HepG2 (cell line): ENCODE data around the gene SERPINB1. TPM values are rescaled to one million over a fixed set of nuclear protein-coding genes. Genes with fewer than 3 reads are reported as not detected.

ENCODE experiments used
- ATF1 ChIP-seq: IDR thresholded peaks from 2 replicates; pipeline ENCODE4 v1.6.1; 2016; ENCODE audit warnings: mild to moderate bottlenecking, control low read depth
- BRD4 ChIP-seq: sonication (generic); formaldehyde crosslinking; IDR thresholded peaks from 2 replicates; pipeline ENCODE4 v1.4.0; 2020; ENCODE audit warnings: missing genetic modification reagents
- CBFB ChIP-seq: sonication (generic); formaldehyde crosslinking; IDR thresholded peaks from 2 replicates; pipeline ENCODE4 v1.4.0; 2020; ENCODE audit warnings: missing genetic modification reagents
- ETS1 ChIP-seq: sonication (generic); formaldehyde crosslinking; IDR thresholded peaks from 2 replicates; pipeline ENCODE4 v1.4.0; 2020; ENCODE audit warnings: missing genetic modification reagents
- GLI4 ChIP-seq: sonication (generic); formaldehyde crosslinking; IDR thresholded peaks from 2 replicates; pipeline ENCODE4 v1.5.1; 2020; ENCODE audit warnings: missing genetic modification reagents, mild to moderate bottlenecking, moderate library complexity, borderline replicate concordance
- GPN1 ChIP-seq: sonication (generic); formaldehyde crosslinking; IDR thresholded peaks from 2 replicates; pipeline ENCODE4 v1.5.1; 2020; ENCODE audit warnings: missing genetic modification reagents, borderline replicate concordance
- HDAC6 ChIP-seq: fragments of 200-600 bp; sonication (generic); IDR thresholded peaks from 2 replicates; pipeline ENCODE4 v1.7.0; 2017; ENCODE audit warnings: mild to moderate bottlenecking, antibody characterized with exemption, low read length, low read depth
- HOXD1 ChIP-seq: sonication (generic); formaldehyde crosslinking; IDR thresholded peaks from 2 replicates; pipeline ENCODE4 v1.5.0; 2020; ENCODE audit warnings: missing genetic modification reagents
- MTA3 ChIP-seq: sonication (generic); formaldehyde crosslinking; IDR thresholded peaks from 2 replicates; pipeline ENCODE4 v1.4.0; 2020; ENCODE audit warnings: missing genetic modification reagents
- NAIF1 ChIP-seq: sonication (generic); formaldehyde crosslinking; IDR thresholded peaks from 2 replicates; pipeline ENCODE4 v1.5.0; 2020; ENCODE audit warnings: mild to moderate bottlenecking, missing genetic modification reagents, borderline replicate concordance
- NCOA2 ChIP-seq: sonication (generic); formaldehyde crosslinking; IDR thresholded peaks from 2 replicates; pipeline ENCODE4 v1.8.0; 2022; ENCODE audit warnings: inconsistent platforms
- NFE2 ChIP-seq: sonication (generic); formaldehyde crosslinking; IDR thresholded peaks from 2 replicates; pipeline ENCODE4 v1.4.0; 2020; ENCODE audit warnings: missing genetic modification reagents
- NFIB ChIP-seq: sonication (generic); formaldehyde crosslinking; IDR thresholded peaks from 2 replicates; pipeline ENCODE4 v1.9.0; 2021; ENCODE audit warnings: missing genetic modification reagents, mild to moderate bottlenecking, borderline replicate concordance
- NFRKB ChIP-seq: fragments of 450-650 bp; IDR thresholded peaks from 2 replicates; pipeline ENCODE4 v1.6.1; 2017
- REL ChIP-seq: sonication (generic); formaldehyde crosslinking; conservative IDR thresholded peaks from 2 replicates; pipeline ENCODE4 v1.8.0; 2022; ENCODE audit warnings: mild to moderate bottlenecking, missing genetic modification reagents, moderate library complexity
- RXRA ChIP-seq: sonication (generic); formaldehyde crosslinking; IDR thresholded peaks from 2 replicates; pipeline ENCODE4 v1.5.1; 2020; ENCODE audit warnings: missing genetic modification reagents
- SAFB2 ChIP-seq: sonication (generic); formaldehyde crosslinking; IDR thresholded peaks from 2 replicates; pipeline ENCODE4 v1.5.1; 2020; ENCODE audit warnings: missing genetic modification reagents, low read depth, mild to moderate bottlenecking, borderline replicate concordance
- SRY ChIP-seq: sonication (generic); formaldehyde crosslinking; IDR thresholded peaks from 2 replicates; pipeline ENCODE4 v1.8.0; 2022; ENCODE audit warnings: mild to moderate bottlenecking, missing genetic modification reagents
- TCF12 ChIP-seq, 2 experiments: fragments of 450-650 bp in 1 of 2; sonication (generic) in 1 of 2; formaldehyde crosslinking in 1 of 2; IDR thresholded peaks; 2 replicates each; pipeline versions ENCODE4 v1.6.1 to v1.8.0; 2017 to 2022; ENCODE audit warnings: antibody characterized with exemption in 1 of 2, mild to moderate bottlenecking in 1 of 2, missing genetic modification reagents in 1 of 2, moderate library complexity in 1 of 2
- ZFP36 ChIP-seq: fragments of 150-350 bp; IDR thresholded peaks from 2 replicates; pipeline ENCODE4 v1.6.1; 2018; ENCODE audit warnings: borderline replicate concordance, low read length, low read depth; ENCODE audit not compliant: partially characterized antibody
- ZNF350 ChIP-seq: sonication (generic); formaldehyde crosslinking; IDR thresholded peaks from 2 replicates; pipeline ENCODE4 v1.4.0; 2020; ENCODE audit warnings: mild to moderate bottlenecking, low read depth, missing genetic modification reagents, borderline replicate concordance
- ZNF687 ChIP-seq: sonication (generic); formaldehyde crosslinking; IDR thresholded peaks from 2 replicates; pipeline ENCODE4 v1.5.1; 2020; ENCODE audit warnings: mild to moderate bottlenecking, missing genetic modification reagents, moderate library complexity
- ZNF709 ChIP-seq: sonication (generic); formaldehyde crosslinking; IDR thresholded peaks from 2 replicates; pipeline ENCODE4 v1.5.0; 2020; ENCODE audit warnings: mild to moderate bottlenecking, missing genetic modification reagents
- ZNF841 ChIP-seq: sonication (generic); formaldehyde crosslinking; IDR thresholded peaks from 2 replicates; pipeline ENCODE4 v1.8.1; 2023; ENCODE audit warnings: missing genetic modification reagents, borderline replicate concordance
- ZSCAN12 ChIP-seq: sonication (generic); formaldehyde crosslinking; IDR thresholded peaks from 2 replicates; pipeline ENCODE4 v1.9.0; 2021; ENCODE audit warnings: mild to moderate bottlenecking, missing genetic modification reagents
- ZSCAN21 ChIP-seq: sonication (generic); formaldehyde crosslinking; IDR thresholded peaks from 2 replicates; pipeline ENCODE4 v1.8.0; 2022; ENCODE audit warnings: mild to moderate bottlenecking, missing genetic modification reagents, moderate library complexity, borderline replicate concordance
- polyA plus RNA-seq, 8 experiments: library from polyadenylated mRNA; depleted of rRNA in 3 of 8; stranded (reverse) in 7 of 8; unstranded in 1 of 8; fragments of >200 nt; fragmentation: Illumina TruSeq in 4 of 8; extraction: Trizol in 4 of 8; gene quantifications; 2 replicates each; pipeline versions ENCODE4 v1.2.1 to v1.2.3, GENCODE V29; 2011 to 2016; ENCODE audit warnings: low read depth in 4 of 8, missing spikeins in 1 of 8, mixed read lengths in 1 of 8; ENCODE audit not compliant: insufficient read depth in 1 of 8
- total RNA-seq, 5 experiments: library from RNA; depleted of rRNA; stranded (reverse); fragments of >200 nt; fragmentation: Illumina TruSeq; extraction: Trizol; gene quantifications; 2 replicates each; pipeline ENCODE4 v1.2.3, GENCODE V29; 2016; ENCODE audit warnings: low read depth in 1 of 5

The SERPINB1 gene
- total and polyA plus RNA-seq, 2 of the 13 experiments (the other 11 are each of a cell fraction or from before 2014, with no cell fraction given), result 41.4 to 60.5 TPM

GRCh38 chr6:2877057-2877882 is 35.6 kb upstream of the SERPINB1 start (continued):
- 0 out of 2 replicates have a peak, but pooled peaks have one; percentile 34 for TF ChIP-seq ZNF709
- no peak for TF ChIP-seq HDAC6
- TF ChIP-seq ATF1 (CRISPR knock-in tag), result no peak
- no peak for TF ChIP-seq ZSCAN21
- no peak for TF ChIP-seq SRY
- TF ChIP-seq SAFB2, result no peak
- peak; percentile 60 for TF ChIP-seq NCOA2 (CRISPR knock-in tag)
- no peak for TF ChIP-seq MTA3 (CRISPR knock-in tag)
- TF ChIP-seq HOXD1, result no peak
- peak; percentile 96 for TF ChIP-seq NFE2
- TF ChIP-seq GPN1, result 0 out of 2 replicates have a peak, but pooled peaks have one; percentile 64
- no peak for TF ChIP-seq REL (CRISPR knock-in tag)
- no peak for TF ChIP-seq ZFP36
- TF ChIP-seq ZSCAN12 (CRISPR knock-in tag), result no peak
- TF ChIP-seq ZNF687, result no peak; the same call in 1 of the 2 replicates
- TF ChIP-seq NFRKB, result no peak
- TF ChIP-seq RXRA (CRISPR knock-in tag), result peak; percentile 84; the same call in 1 of the 2 replicates
- peak; percentile 25; the same call in 1 of the 2 replicates for TF ChIP-seq ZNF350 (CRISPR knock-in tag)
- no peak for TF ChIP-seq CBFB (CRISPR knock-in tag)
- no peak for TF ChIP-seq TCF12 (IDR thresholded peaks at IDR 0.05)
- TF ChIP-seq TCF12 (CRISPR knock-in tag; IDR thresholded peaks at IDR 0.05), result no peak
- TF ChIP-seq GLI4, result no peak
- no peak for TF ChIP-seq ETS1 (CRISPR knock-in tag)
- TF ChIP-seq NFIB (CRISPR knock-in tag), result no peak
- TF ChIP-seq BRD4 (CRISPR knock-in tag), result no peak
- no peak for TF ChIP-seq NAIF1 (CRISPR knock-in tag)
- no peak for TF ChIP-seq ZNF841 (CRISPR knock-in tag)
